Osteoblast (primary cell): ENCODE data around the gene PTMS. TPM values are rescaled to one million over a fixed set of nuclear protein-coding genes. Genes with fewer than 3 reads are reported as not detected.
A peak's percentile ranks its signal among the peaks of the same experiment; 100 is the strongest.

ENCODE experiments used
- DNase-seq: peaks from one replicate; pipeline ENCODE4 v3.0.0; 2011; ENCODE audit warnings: low spot score, mixed read lengths; ENCODE audit not compliant: insufficient read length; ENCODE audit errors: missing footprints
- H2AFZ ChIP-seq: 2 replicates; pipeline ENCODE4 v1.6.0; 2011; ENCODE audit warnings: mild to moderate bottlenecking, low read length
- H3K27ac ChIP-seq: 2 replicates; pipeline ENCODE4 v1.5.1; 2011; ENCODE audit warnings: mild to moderate bottlenecking, low read depth, low read length, moderate library complexity
- H3K27me3 ChIP-seq: 2 replicates; pipeline ENCODE4 v1.6.0; 2012; ENCODE audit warnings: mild to moderate bottlenecking, control low read depth, inconsistent platforms, low read length, moderate library complexity; ENCODE audit not compliant: insufficient read depth
- H3K36me3 ChIP-seq: 2 replicates; pipeline ENCODE4 v1.5.1; 2011; ENCODE audit warnings: mild to moderate bottlenecking, low read length, control low read depth, moderate library complexity; ENCODE audit not compliant: insufficient read depth
- H3K4me1 ChIP-seq: 2 replicates; pipeline ENCODE4 v1.5.1; 2011; ENCODE audit warnings: mild to moderate bottlenecking, low read length, control low read depth, moderate library complexity; ENCODE audit not compliant: insufficient read depth
- H3K4me2 ChIP-seq: 2 replicates; pipeline ENCODE4 v1.6.0; 2011; ENCODE audit warnings: mild to moderate bottlenecking, low read length; ENCODE audit not compliant: insufficient read depth
- H3K4me3 ChIP-seq: fragments of 200-600 bp; sonication (generic); 3 replicates; pipeline ENCODE4 v1.5.1; 2012; ENCODE audit warnings: mild to moderate bottlenecking, low read length, inconsistent platforms; ENCODE audit not compliant: insufficient read depth
- H3K79me2 ChIP-seq: 2 replicates; pipeline ENCODE4 v1.6.0; 2012; ENCODE audit warnings: mild to moderate bottlenecking, low read length, control low read depth, inconsistent platforms; ENCODE audit not compliant: insufficient read depth
- H3K9me3 ChIP-seq: 2 replicates; pipeline ENCODE4 v1.5.1; 2011; ENCODE audit warnings: low read depth, low read length, control low read depth
- H4K20me1 ChIP-seq: 2 replicates; pipeline ENCODE4 v1.6.0; 2012; ENCODE audit warnings: mild to moderate bottlenecking, low read length, control low read depth; ENCODE audit not compliant: insufficient read depth
- total RNA-seq: library from RNA; depleted of rRNA; stranded (reverse); fragments of >200 nt; gene quantifications from 2 replicates; pipeline ENCODE4 v1.2.3, GENCODE V29; 2012
- TF ChIP-seq, protein P1 (sequence below): IDR thresholded peaks from 2 replicates; pipeline ENCODE4 v1.5.1; 2011; ENCODE audit warnings: mild to moderate bottlenecking, low read depth, low read length, moderate library complexity; ENCODE audit errors: extremely low read depth

PTMS gene
- total RNA-seq, 1 donor = 72.7 TPM

DNA sequence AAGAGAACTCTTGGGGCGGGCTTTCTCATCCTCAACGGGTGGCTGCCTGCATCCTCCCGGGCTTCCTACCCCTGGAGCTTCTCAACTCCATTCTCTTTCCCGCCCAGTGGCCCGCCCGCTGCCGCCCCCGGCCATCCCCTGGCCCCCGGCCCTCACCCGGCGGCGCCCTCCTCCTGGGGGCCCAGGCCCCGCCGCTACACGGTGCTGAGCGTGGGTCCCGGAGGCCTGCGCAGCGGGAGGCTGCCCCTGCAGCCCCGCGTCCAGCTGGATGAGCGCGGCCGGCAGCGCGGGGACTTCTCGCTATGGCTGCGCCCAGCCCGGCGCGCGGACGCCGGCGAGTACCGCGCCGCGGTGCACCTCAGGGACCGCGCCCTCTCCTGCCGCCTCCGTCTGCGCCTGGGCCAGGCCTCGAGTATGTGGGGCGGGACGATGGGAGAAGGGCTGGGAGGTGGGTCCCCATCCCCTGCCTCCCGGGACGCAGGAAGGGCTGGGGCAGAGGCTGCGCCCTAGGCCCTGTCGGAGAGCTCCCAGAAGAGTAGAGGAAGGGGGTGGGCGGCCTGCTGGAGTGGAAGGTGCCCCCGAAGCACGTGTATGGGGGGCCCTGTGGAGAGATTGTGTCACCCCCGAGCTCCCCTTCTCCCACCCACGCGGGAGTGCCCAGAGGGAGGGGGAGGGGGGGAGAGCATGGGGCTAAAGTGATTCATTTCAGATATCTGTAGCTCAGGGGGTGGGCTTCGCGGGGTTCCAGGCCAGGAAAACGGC is 7.6 kb downstream of the PTMS start:
- Histone ChIP-seq H2AFZ (no peak overlapping the region), H3K36me3 (peaks cover 15% of the 10 kb centered on the region), H3K27ac (no peak overlapping the region), H3K4me2 (no peak overlapping the region), H3K4me3 (no peak overlapping the region), H3K27me3 (no peaks in the 10 kb centered on the region), H3K9me3 (no peaks in the 10 kb centered on the region), H4K20me1 (peaks cover 22% of the 10 kb centered on the region), H3K79me2 (peaks cover 9% of the 10 kb centered on the region), H3K4me1 (peaks cover 9% of the 10 kb centered on the region)
- TF ChIP-seq, protein P1, sequence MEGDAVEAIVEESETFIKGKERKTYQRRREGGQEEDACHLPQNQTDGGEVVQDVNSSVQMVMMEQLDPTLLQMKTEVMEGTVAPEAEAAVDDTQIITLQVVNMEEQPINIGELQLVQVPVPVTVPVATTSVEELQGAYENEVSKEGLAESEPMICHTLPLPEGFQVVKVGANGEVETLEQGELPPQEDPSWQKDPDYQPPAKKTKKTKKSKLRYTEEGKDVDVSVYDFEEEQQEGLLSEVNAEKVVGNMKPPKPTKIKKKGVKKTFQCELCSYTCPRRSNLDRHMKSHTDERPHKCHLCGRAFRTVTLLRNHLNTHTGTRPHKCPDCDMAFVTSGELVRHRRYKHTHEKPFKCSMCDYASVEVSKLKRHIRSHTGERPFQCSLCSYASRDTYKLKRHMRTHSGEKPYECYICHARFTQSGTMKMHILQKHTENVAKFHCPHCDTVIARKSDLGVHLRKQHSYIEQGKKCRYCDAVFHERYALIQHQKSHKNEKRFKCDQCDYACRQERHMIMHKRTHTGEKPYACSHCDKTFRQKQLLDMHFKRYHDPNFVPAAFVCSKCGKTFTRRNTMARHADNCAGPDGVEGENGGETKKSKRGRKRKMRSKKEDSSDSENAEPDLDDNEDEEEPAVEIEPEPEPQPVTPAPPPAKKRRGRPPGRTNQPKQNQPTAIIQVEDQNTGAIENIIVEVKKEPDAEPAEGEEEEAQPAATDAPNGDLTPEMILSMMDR = no peak
- peak; percentile 55 for DNase-seq

DNA sequence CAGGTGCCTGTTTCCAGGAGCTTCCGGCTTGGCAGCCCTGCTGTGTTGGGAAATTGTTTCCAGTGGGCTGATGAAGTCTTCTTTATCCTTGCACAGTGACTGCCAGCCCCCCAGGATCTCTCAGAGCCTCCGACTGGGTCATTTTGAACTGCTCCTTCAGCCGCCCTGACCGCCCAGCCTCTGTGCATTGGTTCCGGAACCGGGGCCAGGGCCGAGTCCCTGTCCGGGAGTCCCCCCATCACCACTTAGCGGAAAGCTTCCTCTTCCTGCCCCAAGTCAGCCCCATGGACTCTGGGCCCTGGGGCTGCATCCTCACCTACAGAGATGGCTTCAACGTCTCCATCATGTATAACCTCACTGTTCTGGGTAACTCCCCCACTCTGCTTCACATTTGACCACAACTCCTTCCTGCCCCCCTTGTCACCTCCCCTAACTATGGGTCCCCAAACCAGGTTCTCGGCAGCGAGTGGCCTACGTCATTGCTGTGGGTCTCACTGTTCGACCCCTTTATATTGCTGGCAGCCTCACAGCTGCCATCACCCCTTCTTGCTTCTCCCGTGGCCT is 8.4 kb downstream of the PTMS start:
- no peaks in the 10 kb centered on the region for H3K27me3 ChIP-seq
- peak; percentile 48 for DNase-seq
- H4K20me1 ChIP-seq = peaks cover 14% of the 10 kb centered on the region
- no peak overlapping the region for H2AFZ ChIP-seq
- H3K27ac ChIP-seq = no peak overlapping the region
- H3K79me2 ChIP-seq = peaks cover 2% of the 10 kb centered on the region
- TF ChIP-seq, protein P1 = no peak
- H3K4me2 ChIP-seq = no peak overlapping the region
- H3K4me3 ChIP-seq = no peak overlapping the region
- peaks cover 6% of the 10 kb centered on the region for H3K4me1 ChIP-seq
- H3K9me3 ChIP-seq = no peaks in the 10 kb centered on the region
- H3K36me3 ChIP-seq = peaks cover 13% of the 10 kb centered on the region

- Histone ChIP-seq H3K79me2 (no peaks in the 10 kb centered on the region), H3K4me2 (no peak overlapping the region), H2AFZ (no peak overlapping the region), H3K27ac (no peak overlapping the region), H3K4me1 (peaks cover 6% of the 10 kb centered on the region), H3K36me3 (peaks cover 9% of the 10 kb centered on the region), H4K20me1 (peaks cover 9% of the 10 kb centered on the region), H3K9me3 (no peaks in the 10 kb centered on the region), H3K27me3 (no peaks in the 10 kb centered on the region), H3K4me3 (no peak overlapping the region)
- TF ChIP-seq, protein P1 = no peak
- peak; percentile 81 for DNase-seq
These were observed 9.3 kb downstream of the PTMS start for GRCh38 chr12:6775185-6776174.

GRCh38 chr12:6777386-6777785 is 11.2 kb downstream of the PTMS start:
- Histone ChIP-seq H3K9me3 (no peaks in the 10 kb centered on the region), H3K4me2 (no peak overlapping the region), H3K27ac (no peak overlapping the region), H3K4me1 (peaks cover 6% of the 10 kb centered on the region), H3K79me2 (no peaks in the 10 kb centered on the region), H4K20me1 (no peaks in the 10 kb centered on the region), H3K36me3 (no peaks in the 10 kb centered on the region), H3K27me3 (no peaks in the 10 kb centered on the region), H3K4me3 (no peak overlapping the region), H2AFZ (no peak overlapping the region)
- peak; percentile 59 for DNase-seq
- TF ChIP-seq, protein P1 = no peak
